HL-60/S4 treated with retinoic acid at 250 ng/mL for 4 days and 3 days (cell line): ENCODE data around the gene DOCK4.

Experiments used
- in situ Hi-C: fragments of 300-500 bp; cut with MboI; formaldehyde crosslinking; loops from 2 replicates; pipeline ENCODE4 v1.7.0; 2022; ENCODE audit warnings: low sequenced_read_pairs

DOCK4 gene

DNA sequence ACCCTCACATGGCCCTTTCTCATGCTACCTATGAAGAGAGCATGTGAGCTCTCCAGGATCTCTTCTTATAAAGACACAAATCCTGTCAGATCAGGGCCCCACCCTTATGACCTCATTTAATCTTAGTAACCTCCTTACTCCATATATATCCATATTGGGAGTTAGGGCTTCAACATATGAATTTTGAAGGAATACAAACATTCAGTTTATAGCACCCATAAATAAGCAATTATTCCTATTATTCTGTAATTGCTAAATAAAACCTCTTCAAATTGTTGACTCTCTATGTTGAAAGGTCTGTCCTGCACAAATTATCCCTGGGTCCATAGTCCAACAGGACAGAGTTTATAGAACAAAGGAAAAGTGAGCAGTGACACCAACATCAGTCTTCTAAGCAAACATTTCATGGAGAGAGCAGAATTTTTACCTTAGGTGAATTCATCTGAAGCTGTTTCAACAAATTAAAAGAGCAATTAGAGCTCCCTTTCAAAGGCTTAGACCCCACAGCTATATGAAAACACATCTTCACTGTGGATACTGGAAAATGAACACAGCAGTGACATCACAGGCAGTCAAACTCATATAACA, 12.2 kb downstream of the DOCK4 start:
- in situ Hi-C loops: no loop called here

DNA sequence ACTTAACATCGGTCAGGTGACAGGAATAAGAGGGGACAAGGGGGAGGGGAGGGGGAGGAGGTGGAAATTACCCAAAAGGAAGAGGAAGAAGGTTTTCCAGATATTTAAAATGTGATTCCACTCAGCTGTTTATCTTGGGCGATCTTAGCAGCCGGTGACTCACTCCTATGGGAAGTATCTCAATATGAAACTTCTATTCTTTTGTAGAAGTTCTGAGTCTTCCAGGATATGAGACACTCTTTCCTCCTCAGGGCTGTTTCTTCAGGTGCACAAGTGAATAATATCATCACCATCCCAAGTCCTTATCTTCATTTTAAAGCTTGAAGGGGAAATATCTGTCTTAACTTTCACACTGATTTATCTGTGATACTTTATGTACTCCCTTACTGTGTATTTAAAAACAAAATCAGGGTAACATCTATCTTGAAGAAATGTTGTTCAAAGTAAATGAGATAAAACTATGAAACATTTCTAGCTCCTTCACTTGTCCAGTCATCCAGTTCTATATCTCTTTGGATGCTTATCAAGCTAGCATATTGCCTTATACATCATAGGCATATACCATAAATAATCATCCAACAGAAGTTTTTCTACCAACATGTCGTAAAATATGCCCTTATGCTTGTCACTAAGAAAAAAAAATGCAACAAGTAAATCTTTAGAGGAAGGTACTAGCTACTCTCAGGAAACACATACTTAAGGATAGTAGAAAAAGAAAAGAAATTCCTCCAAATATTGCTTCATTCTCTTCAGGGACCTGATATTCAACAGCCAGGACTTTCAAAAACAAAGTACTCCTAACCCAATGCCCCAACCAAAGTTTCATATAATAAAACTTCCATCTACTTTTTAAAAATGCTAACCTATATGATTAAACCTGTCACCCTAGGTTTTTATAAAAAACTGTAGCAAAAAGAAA, 13.7 kb downstream of the DOCK4 start:
- in situ Hi-C loops: no loop called here

DNA sequence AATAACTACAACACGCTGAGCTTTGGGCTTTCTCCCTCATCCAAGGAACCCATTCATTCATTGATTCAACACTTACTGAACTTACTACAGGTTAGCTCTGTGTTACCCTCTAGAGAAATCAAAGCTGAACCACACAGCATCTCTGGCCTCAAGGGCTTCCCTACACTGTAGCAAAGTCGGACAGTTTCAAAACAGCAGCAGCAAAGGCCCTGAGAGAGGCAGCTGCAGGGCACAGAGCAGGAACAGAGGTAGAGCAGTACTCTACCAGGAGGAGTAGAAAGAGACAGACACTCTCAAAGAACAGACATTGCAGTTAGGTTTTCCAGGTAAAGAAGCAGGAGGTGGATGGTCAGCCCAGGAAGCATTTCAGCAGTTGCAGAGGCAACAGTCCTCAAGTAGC, 16.1 kb downstream of the DOCK4 start:
- in situ Hi-C loops: no loop called here

DNA sequence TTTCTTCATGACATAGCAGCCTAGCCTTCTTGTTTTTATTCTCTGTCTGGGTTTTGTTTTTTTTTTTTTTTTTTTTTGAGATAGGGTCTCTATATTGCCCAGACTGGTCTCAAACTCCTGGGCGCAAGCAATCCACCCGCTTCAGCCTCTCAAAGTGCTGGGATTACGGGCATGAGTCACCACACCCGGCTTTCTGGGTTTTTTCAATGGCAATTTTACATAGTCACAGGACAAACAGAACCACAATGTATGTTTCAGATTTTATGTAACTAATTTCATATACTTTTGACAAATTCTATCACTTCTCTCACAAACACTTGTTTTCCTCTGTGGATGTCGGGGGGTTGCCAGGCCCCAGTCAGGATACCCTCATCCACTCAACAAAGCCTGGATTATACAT, 16.5 kb downstream of the DOCK4 start:
- in situ Hi-C loops: no loop called here

DNA sequence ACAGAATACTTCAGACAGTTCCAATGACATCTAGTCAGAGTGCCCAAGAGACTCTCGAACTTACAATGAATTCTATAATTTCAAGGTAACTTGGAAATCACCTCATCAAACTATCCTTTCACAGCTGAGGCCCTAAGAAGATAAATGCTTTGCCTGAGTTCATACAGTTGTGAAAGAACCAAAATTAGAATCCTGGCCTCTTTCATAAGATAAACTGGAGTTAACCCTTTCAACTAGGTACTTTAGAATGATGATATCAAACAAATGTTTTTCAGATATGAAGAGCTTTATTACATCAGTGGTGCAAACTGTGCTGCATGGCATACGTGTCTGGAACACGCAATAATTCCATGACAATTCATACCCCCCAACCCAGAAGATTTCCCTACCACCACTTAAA, 17.9 kb downstream of the DOCK4 start:
- in situ Hi-C loops: no loop called here

DNA sequence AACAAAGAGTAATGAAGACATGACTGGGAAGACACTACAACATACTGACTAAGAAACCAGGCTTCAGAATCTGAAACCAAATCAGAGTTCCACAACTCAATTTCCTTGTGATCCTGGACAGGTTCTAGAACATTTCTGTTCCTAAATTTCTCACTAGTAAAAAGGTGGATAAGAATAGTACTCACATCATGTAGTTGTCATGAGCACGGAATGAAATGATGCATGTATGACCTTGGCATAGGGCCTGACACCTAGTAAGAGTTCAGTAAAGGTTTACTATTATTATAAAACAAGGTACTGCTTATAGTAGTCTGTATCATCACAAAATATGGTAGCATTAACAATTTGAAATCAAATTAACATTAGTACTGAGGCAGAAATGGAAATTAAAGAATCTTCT, 19.9 kb downstream of the DOCK4 start:
- in situ Hi-C loops: no loop called here

DNA sequence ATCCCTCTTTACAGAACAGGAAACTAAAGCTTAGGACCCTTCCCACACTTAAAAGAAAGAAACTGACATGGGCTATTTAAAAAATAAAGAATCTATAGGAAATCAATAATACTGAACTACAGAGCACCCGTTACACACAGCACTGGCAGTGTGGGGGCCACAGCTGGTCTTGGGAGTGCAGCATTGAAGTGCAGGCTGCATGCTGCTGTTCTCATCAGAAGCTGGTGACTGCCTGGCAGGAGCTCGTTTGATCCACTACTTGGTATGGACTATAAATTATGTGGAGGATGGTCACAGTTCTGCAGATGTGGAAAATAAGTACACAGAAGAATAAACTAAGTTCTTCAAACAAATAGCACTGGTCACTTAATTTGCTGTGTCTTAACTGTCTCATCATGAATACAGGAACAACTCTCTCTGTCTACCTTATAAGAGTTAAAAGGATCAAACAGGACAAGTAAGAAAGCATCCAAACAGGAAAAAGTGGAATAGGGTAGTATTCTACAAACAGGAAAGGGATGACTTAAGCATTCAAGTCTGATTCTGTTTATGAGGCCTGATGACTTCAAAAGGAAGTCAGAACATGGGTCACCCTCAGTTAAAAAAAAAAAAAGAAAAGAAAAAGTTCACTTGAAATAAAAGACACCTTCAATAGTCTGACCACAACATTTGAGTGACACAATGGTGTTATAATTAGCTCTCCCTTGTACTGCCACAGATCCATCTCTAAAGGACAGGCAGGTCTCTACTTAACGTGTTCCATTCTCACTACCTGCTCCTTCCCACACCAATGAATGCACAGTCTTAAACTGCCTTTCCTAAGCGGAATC, 21.0 kb downstream of the DOCK4 start:
- in situ Hi-C loops: no loop called here

DNA sequence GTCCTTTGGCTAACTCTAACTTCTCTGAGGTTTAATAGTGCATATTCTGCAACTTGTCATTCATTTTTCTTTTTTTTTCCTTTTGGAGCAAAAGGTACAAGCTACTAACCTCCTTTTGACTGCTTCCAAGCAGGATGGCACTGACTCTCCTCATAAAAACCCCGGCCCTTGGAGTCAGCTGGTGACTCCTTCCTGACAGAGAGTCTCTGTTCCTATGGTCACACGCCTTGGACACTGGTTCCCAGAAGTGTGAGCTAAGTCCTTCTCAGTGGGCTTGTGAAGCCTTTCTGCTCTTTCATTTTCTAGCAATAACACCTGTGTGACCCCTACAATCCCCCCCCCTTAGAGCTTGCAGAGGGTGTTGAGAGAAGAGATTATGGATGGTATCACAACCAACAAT, 21.7 kb downstream of the DOCK4 start:
- in situ Hi-C loops: no loop called here

DNA sequence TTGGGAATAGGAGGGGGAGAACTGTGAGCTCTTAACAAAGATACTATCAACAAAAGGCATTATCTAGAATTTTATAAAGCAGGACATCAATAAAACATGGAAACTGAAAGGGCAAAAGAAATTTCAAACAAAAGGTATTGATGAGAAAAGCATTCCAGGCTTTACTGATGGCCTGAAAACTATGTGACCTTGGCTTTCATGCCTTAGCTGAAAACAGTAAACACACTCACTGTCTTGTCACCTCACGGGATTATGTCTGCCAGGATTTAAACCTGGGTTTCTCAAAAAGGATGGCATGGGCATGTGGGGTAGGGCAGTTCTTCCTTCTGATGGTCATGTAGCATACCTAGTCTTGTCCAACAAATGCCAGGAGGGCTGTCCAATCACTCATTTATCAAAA, 22.9 kb downstream of the DOCK4 start:
- in situ Hi-C loops: no loop called here

DNA sequence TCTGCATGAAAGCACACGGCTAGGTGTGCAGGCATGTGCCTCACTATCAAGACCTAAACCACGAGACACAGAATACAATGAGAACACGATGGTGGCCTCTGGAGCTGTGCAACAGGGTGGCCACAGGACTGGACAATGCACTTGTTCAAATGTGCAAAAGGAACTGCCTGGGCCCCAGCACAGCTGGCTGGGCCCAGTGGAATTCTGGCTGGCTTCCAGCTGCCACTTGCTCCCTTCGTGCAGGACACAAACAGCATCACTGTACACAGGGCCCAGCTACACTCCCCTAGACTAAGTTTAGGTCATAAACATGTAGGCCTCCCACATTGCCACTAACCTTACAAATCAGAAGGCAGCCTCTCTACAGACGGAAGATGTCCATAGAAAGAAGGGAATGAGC, 23.4 kb downstream of the DOCK4 start:
- in situ Hi-C loops: no loop called here

DNA sequence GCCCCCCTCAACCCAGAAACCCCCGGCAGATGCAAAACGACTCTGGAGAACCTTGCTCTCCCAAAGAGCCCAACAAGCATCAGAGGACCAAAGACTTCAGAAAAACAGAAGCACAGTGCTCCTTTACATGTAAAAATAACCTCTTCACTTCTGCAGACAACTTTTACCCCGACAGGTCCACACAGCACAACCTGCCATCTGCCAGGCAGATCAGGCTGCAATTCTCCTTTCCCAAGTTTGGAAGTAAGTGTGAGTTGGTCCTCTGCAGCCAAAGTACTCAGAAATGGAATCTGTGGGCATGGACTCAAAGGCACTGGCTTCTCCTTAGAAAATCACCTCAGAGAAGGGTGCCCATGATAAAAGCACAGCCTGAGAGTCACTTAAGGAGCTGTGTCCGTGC, 26.0 kb downstream of the DOCK4 start:
- in situ Hi-C loops: no loop called here

DNA sequence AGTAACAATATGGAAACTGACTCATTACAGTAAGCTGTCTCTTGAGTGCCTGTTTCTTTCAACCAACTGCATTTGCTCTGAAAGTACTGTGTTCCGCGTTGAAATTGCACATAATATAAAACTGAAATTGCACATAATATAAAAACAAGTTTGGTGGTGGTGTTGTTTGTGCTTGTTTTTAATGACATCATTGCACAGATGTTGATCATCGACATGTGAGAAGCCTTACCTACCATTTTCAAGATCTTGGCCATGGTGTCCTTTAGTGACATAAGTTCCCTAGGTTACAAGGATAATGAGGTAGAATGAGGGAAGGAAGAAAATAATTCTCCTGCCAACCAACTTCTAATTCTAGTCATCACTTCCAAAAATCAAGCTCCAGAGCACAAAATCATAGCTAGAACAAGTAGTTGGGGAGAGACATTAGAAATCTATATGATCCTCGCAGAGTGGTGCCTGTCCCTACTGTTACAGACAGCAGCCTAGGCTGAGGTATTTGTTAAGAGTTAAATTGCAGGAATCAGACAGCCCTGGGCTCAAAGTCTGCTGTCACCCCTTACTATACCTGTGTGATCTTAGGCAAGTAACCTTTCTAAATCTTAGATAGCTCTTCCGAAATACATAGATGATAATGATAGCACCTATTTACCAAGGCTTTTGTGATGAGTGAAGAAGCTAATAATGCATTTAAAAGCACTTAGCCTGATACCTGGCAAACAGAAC, 29.3 kb downstream of the DOCK4 start:
- in situ Hi-C loops: no loop called here

DNA sequence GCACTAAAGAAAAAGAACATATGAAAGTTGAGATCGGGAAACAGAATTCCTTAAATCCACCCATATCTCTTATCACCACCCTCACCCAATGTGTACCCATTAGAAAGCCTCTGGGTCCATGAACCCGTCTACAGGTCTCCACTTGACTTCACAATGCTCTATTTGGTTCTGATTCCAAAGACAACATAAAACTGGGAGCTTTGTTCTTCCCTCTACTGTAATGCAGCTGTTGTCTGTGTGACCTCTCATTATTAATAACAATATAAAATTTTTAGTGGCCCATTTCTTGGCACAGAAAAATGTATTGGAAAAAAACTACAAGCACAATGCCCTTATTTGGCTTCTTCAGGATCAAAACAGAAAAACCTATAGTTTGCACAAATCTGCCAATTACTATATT, 30.0 kb downstream of the DOCK4 start:
- in situ Hi-C loops: no loop called here

DNA sequence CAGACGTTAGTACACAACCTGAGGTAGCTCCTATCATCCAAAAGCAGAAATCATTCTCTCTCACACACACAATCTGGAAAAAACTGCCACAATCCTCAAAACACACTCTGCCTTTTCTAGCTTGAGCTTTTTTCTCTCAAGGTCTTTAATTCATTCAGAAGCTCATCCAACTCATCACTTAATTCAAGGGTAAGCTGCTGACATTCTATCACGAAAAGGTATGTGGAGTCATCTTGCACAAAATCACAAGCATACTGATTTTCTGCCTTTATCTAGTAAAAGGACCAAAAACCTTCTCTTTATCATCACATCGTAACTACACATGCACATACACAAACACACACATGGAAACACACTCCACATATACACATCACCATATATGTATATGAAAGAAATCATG, 32.0 kb downstream of the DOCK4 start:
- in situ Hi-C loops: no loop called here

DNA sequence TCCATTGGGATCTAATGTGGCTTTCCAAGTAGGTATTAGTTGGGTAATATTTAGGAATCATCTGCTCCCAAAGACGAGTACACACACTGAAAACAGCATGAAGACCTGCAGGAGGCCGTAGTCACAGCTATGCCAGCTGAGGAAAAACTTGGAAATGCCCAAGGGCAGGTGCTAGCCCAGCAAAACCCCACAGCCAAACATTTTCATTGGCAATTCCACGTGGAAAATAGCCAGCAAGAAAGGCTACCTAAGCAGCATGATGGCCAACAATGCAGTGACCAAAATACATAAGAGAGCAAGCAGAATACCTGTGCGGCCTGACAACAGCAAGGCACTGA, 32.7 kb downstream of the DOCK4 start:
- in situ Hi-C loops: no loop called here

DNA sequence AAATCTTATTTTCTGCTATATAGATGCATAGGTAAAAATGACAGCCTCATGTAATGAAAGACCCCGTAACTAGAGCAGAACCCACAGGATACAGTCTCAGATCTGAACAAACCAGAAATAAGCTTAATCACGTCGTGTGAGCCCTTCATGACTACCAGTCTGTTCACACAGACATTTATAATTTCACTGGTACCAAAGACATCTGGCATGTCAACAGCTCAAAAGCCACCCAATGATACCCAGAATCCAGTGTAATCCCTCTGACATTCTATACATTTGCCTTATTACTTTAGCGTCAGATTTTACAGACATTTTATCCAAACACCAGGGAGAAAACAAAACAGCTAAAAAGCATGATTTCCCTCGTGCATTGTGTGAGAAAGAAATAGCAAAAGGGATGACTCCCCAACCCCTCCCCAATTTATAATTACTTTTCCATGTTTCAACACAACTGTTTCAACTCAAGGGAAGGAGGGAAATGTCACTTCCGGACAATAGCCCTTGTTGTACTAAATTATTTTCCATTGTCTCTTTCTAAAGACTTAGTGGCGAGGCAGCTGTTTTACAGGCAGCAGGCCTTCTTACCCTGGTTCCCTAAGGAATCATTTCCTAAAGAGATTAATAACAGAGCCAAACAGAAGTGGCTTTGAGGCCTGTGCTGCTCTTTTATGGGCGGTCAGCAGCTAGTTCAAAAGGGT, 33.2 kb downstream of the DOCK4 start:
- in situ Hi-C loops: no loop called here

DNA sequence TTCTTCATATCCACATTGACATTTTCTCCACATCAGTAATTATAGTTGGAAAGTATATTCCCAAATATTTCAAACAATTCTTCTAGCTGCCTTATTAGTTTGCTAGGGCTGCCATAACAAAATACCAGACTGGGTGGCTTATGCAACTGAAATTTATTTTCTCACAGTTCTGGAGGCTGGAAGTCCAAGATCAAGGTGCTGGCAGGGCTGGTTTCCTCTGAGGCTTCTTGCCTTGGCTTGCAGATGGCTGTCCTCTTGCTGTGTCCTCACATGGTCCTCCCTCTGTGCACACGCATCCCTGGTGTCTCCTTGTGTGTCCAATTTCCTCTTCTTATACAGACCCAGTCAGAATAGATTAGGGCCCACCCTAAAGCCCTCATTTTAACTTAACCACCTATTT, 34.5 kb downstream of the DOCK4 start:
- in situ Hi-C loops: no loop called here

DNA sequence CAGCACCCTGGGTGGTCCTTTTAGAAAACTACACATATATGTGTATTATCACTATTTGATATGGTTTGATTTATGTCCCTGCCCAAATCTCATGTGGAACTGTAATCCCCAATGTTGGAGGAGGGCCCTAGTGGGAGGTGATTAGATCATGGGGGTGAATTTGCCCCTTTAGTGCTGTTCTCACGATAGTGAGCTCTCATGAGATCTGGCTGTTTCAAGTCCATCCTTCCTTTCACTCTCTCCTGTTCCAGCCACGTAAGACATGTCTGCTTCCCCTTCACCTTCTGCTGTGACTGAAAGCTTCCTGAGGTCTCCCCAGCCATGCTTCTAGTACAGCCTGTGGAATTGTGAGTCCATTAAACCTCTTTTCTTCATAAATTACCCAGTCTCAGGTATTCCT, 37.3 kb downstream of the DOCK4 start:
- in situ Hi-C loops: no loop called here

DNA sequence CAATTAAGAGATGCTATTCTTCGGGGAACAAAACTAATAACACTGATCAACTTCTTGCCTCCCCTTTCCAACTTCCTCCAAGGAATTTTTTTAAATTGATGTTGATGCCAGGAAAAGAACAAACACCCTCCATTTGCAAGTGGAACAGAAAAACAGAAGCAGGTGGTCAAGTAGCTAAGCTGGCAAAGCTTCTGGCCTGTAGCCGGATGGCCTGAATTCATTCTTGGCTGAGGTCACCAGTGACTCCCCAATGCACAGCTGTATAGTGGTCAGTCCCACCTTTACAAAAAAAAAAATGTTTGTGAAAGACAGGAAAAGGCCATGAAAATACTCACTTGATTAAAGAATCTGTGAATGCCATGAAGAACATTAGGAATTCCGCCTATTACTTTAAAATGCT, 39.1 kb downstream of the DOCK4 start:
- in situ Hi-C loops: no loop called here

DNA sequence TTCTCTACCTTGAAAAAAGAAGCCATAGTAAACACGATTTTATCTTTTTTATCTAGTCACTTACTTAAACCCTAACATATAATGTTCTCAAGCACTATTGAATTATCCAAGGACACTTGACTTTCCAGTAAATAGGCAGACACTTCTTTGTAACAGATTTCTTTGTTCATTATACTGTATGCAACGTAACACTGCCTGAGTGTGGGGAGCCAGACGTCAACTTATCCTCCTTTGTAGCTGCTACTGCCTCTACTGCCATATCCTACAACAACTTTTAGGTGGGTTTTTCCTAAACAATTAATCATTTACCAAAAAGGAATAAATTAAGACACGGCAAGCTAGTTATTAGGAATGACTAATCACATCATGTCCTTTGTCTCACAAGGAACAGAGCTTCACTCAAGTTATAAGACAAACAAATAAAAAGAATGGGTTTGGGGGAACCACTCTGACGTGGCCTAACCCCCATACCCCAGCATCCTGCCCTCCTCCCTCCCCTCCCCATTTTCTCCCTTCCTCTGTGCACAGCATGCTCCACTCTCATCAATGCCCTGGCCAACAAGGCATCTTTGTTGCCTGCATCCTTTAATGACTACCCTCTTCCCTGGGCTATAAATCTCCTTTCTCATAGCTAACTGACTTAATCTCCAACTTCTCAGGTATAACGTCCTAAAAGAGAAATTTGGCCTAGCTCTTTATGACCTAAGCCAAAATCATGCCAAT, 43.3 kb downstream of the DOCK4 start:
- in situ Hi-C loops: no loop called here
